GM19324 (cell line): ENCODE data around the gene RAPGEF6.
"Not testable (repeated sequence)": the region's sequence is repeated elsewhere in the genome, so short reads cannot be mapped to it uniquely, and the experiment has no call there.

ENCODE experiments used
- ATAC-seq: cut with Tn5 transposase; IDR thresholded peaks from one replicate; pipeline ENCODE4 v1.9.1; 2021; ENCODE audit warnings: mild to moderate bottlenecking, moderate library complexity; ENCODE audit not compliant: unreplicated experiment, low FRiP score

RAPGEF6 gene

GRCh38 chr5:131511934-131512333 lies 123.1 kb downstream of the RAPGEF6 start:
- ATAC-seq: no peak

GRCh38 chr5:131509801-131510200 lies 125.2 kb downstream of the RAPGEF6 start:
- no peak for ATAC-seq

DNA sequence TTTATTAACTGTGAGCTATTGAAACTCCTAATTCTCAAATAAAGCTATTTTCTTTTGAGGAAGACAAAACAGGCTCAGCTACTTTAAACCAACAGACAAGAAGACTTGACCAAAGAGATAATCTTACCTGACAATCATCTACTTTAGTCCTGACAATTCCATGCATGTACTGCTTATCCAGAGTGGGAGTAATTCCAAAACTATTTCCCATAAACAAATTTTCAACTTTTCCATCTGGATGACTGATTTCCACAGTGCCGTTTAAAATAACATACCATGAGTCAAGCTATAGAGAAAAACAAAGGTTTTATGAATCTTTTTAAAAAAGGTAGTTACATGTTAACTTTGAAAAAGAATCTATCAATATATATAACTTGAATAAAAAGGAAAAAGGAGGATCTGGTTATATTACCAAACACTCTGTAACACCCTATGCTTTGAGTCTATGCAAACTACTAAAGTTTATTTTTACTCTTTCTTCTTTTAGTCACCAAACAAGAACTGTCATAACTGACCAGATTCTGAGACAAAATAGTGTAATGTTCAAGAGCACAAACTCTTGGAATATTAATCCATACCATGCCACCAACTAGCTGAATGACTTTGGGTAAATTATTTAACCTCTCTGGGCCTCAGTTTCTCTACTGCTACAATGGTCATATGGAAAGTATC lies 129.7 kb downstream of the RAPGEF6 start:
- ATAC-seq: no peak

- ATAC-seq: peak; percentile 93
These were observed 138.7 kb downstream of the RAPGEF6 start for GRCh38 chr5:131496400-131496713.

GRCh38 chr5:131495536-131496399 lies 139.3 kb downstream of the RAPGEF6 start:
- ATAC-seq: peak; percentile 41

- ATAC-seq: no peak
These were observed 143.3 kb downstream of the RAPGEF6 start for GRCh38 chr5:131491749-131492148.

DNA sequence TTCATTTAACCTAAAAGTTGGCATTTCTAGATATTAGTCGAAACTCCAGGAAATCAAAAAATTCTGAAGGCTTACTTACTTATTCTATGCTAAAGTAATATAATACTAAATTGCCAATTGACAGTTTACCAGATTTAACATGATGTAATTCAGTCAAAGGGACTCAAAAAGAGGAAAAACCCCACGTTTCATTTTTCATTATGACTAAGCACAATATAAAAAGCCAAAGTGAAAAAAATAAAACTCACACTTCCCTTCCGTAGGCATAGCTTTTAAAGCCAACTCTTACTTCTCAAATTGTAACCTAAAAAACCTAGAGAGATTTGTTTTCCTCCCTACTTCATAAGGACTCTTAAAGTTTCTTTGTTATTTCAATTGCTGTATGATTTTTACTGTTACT lies 146.6 kb downstream of the RAPGEF6 start:
- peak; percentile 73 for ATAC-seq

DNA sequence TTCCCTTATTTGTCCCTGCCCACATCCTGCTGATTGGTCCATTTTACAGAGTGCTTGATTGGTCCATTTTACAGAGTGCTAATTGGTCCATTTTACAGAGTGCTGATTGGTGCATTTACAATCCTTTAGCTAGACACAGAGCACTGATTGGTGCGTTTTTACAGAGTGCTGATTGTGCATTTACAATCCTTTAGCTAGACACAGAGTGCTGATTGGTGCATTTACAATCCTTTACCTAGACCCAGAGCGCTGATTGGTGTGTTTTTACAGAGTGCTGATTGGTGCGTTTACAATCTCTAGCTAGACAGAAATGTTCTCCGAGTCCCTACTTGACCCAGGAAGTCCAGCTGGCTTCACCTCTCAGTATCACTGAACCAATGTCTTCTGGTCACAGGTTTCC lies 147.7 kb downstream of the RAPGEF6 start:
- not testable (repeated sequence) for ATAC-seq

- no peak for ATAC-seq
These were observed 152.4 kb downstream of the RAPGEF6 start for GRCh38 chr5:131482617-131483016.

DNA sequence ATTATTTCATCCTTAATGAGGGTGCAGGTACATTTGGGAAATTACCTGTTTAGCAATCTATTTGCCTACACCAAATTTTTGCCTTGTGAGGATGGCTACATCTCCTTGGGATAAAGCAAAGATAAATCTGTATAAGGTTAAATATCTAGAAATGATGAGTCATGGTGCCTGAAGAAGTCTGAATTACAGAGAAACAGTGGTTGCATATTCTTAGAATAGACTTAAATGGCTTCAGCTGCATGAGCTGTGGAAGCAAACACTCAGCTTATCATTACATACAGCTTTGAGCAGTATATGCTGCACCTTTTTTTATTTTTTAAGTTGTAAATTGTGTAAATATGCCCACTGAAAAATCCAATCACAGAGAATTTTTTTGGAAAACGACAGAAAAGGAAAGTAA lies 153.5 kb downstream of the RAPGEF6 start:
- no peak for ATAC-seq

DNA sequence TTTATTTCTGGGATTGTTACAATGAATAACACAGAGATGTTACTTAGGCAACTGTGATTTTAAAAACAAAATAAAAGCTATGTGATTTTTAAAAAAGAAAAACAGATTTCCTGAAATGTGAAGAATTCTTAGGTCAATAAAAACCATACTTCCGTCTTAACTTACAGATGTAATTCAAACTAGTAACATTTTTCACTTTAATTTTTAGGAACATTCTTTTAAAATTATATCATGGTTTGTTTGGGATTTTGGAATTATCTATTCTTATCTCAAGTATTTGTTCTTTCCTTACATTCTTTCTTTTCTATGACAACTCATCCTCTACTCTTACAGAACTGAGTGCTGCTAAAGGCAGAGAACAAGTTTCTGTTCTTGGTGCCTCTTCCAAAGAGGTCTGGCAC lies 159.5 kb downstream of the RAPGEF6 start:
- no peak for ATAC-seq

GRCh38 chr5:131473731-131474130 lies 161.3 kb downstream of the RAPGEF6 start:
- no peak for ATAC-seq

- ATAC-seq: no peak
These were observed 168.8 kb downstream of the RAPGEF6 start for GRCh38 chr5:131466171-131466766.

- ATAC-seq: no peak
These were observed 171.4 kb downstream of the RAPGEF6 start for GRCh38 chr5:131463656-131464055.

GRCh38 chr5:131462454-131462853 lies 172.6 kb downstream of the RAPGEF6 start:
- no peak for ATAC-seq

- ATAC-seq: no peak
These were observed 173.3 kb downstream of the RAPGEF6 start for GRCh38 chr5:131461742-131462141.

GRCh38 chr5:131460867-131461572 lies 174.0 kb downstream of the RAPGEF6 start:
- no peak for ATAC-seq

- ATAC-seq: no peak
These were observed 174.9 kb downstream of the RAPGEF6 start for GRCh38 chr5:131460133-131460532.

DNA sequence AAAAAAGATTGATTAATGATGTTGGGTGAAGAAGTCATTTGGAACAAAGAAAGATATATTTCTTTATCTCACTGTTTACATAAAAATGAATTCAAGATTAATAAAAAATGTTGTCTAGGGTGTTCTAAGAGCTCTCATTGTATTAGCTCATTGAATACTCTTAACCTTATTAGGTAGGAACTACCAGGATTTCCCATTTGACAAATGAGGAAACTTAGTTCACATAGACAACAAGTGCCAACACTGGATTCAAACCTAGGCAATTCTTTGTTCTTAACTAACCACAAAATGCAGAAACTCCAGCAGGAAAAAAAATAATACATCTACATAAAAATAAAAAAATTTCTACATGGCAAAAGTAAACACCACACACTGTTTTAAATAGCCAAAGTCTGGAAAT lies 175.8 kb downstream of the RAPGEF6 start:
- ATAC-seq: no peak

- no peak for ATAC-seq
These were observed 177.8 kb downstream of the RAPGEF6 start for GRCh38 chr5:131457193-131457592.

- no peak for ATAC-seq
These were observed 184.1 kb downstream of the RAPGEF6 start for GRCh38 chr5:131450941-131451340.
